ENCODE measurements around the gene AR.

AR gene

DNA sequence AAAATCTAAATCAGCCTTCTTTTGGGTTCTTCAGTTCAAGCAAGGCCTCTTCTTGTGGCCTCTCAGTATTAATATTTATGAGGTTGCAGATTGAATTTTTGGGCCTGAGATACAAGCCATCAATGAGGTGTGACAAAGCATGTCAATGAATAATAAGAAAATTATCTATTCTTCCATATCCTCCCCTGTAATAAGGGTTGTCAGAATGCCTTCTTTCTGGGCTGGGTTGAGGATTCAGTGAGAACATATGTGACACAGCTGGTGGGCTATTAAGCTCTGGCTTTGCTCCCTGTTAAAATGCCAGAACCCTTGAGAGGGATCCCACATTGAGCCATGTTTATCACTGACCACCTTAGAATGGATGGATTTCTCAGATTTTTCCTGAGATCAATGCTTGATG lies 187.2 kb downstream of the AR start:
- DNase-seq: no peak

DNA sequence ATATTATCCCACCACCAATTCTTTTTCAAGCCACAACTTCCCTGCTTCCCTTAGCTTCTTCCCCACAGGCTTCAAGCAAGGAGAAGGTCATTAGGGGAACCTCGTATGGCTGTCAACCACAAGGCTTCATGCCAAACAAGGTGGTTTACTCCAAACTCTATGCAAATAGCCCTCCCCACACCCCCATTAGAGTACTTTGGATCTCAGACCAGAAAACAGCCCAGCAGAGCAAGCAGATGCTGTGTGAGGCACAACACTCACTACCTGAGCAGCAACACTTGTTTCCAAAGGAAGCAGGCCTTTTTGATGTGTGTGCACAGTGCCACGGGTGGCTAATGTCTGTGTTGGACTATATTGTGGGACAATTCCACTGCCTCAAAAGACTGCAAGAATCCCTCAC lies 189.0 kb downstream of the AR start:
- no peak for DNase-seq

GRCh38 chrX:67734111-67734753 lies 190.4 kb downstream of the AR start:
- DNase-seq: no peak

GRCh38 chrX:67749536-67749935 lies 205.7 kb downstream of the AR start:
- DNase-seq: no peak

DNA sequence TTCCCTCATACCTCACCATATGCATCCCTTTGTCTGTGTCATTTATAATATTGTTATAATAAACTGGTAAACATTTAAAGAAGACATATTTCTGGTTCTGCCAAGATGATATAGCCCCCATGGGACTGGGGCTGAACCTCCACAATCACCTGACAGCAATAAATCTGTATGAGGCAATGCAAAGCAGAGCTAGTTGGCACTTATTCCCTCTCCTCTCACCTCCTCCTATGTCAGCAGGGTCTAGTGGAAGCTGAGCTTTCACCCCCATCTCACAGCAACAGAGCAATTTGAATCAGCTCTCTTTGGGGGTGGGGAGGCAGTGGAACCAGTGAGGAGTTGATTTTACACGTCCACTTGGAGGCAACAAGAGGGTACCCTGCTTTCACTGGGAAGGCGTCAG lies 206.9 kb downstream of the AR start:
- DNase-seq: no peak

DNA sequence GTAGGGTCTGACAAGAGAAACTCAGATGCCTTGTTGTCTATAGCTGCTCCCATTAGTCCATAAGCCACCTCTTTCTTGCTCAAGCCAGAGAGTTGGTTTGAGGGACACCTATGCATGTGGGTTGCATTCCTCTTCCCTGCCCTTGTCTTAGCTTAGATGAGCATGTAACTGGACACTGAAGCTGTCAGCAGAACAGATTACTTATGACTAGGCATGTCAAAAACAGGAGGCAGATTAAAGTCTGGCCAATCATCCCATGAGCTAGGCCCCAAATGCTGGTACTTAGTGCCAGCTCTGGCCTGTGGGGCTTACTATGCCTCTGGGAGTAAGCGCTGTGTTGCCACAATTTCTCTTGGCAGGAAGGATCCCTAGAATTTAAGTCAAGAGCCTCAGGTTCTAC lies 215.2 kb downstream of the AR start:
- DNase-seq: no peak

- DNase-seq: no peak
These were observed 233.3 kb downstream of the AR start for GRCh38 chrX:67777148-67777547.

DNA sequence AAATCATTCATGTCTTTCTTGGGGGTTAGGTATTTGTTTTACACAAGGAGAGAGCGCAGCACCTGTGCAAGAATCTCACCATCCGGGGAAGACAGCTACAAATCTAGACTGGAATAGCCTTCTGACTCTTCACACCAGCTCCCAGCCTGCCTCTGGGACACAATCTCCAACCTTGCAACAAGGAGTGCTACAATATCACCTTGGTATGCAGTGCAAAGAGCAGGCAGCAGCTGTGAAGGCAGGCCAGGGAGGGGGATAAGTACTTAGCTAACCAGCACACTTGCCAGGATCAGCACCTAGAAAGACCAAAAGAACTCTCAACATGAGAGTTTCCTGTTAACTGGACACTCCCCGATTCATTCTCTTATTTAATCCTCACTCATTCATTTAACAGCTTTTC lies 235.3 kb downstream of the AR start:
- no peak for DNase-seq

Measured in NCI-H1092 treated with DMSO at 0.1 percent for 48 hours (cell line).